MM.1S (cell line): ENCODE results near the gene SH3PXD2B.

Source experiments
- DNase-seq: peaks from one replicate; pipeline ENCODE4 v3.0.0-alpha.2; 2015
- H2AFZ ChIP-seq: fragments of 300-600 bp; sonication (generic); 2 replicates; pipeline ENCODE4 v1.6.0; 2016; ENCODE audit warnings: antibody characterized with exemption, low read length
- H3F3A ChIP-seq: fragments of 300-600 bp; sonication (generic); 2 replicates; pipeline ENCODE4 v1.6.1; 2016; ENCODE audit warnings: mild to moderate bottlenecking, antibody characterized with exemption, low read length, moderate library complexity, mixed read lengths; ENCODE audit not compliant: insufficient read depth
- H3K27ac ChIP-seq: fragments of 300-600 bp; sonication (generic); 2 replicates; pipeline ENCODE4 v1.5.1; 2016; ENCODE audit warnings: mild to moderate bottlenecking, low read length
- H3K27me3 ChIP-seq: fragments of 300-600 bp; sonication (generic); replicated peaks from 2 replicates; pipeline ENCODE4 v1.6.0; 2016; ENCODE audit warnings: low read length; ENCODE audit not compliant: insufficient read depth
- H3K36me3 ChIP-seq: fragments of 300-600 bp; sonication (generic); replicated peaks from 2 replicates; pipeline ENCODE4 v1.6.1; 2016; ENCODE audit warnings: mild to moderate bottlenecking, low read length, mixed read lengths; ENCODE audit not compliant: insufficient read depth
- H3K4me1 ChIP-seq: fragments of 300-600 bp; sonication (generic); 2 replicates; pipeline ENCODE4 v1.6.1; 2016; ENCODE audit warnings: low read length, mixed read lengths
- H3K4me2 ChIP-seq: fragments of 300-600 bp; sonication (generic); 2 replicates; pipeline ENCODE4 v1.6.0; 2016; ENCODE audit warnings: low read depth, low read length
- H3K4me3 ChIP-seq: fragments of 300-600 bp; sonication (generic); 2 replicates; pipeline ENCODE4 v1.5.1; 2016; ENCODE audit warnings: low read length, mixed read lengths
- H3K79me2 ChIP-seq: fragments of 300-600 bp; sonication (generic); 2 replicates; pipeline ENCODE4 v1.6.1; 2016; ENCODE audit warnings: mixed run types, low read length, mixed read lengths
- H3K9ac ChIP-seq: fragments of 300-600 bp; sonication (generic); 2 replicates; pipeline ENCODE4 v1.6.1; 2016; ENCODE audit warnings: low read length, mixed read lengths
- H3K9me2 ChIP-seq: fragments of 300-600 bp; sonication (generic); replicated peaks from 2 replicates; pipeline ENCODE4 v1.6.1; 2016; ENCODE audit warnings: mild to moderate bottlenecking, low read length, mixed read lengths; ENCODE audit not compliant: insufficient read depth
- H3K9me3 ChIP-seq: fragments of 300-600 bp; sonication (generic); replicated peaks from 2 replicates; pipeline ENCODE4 v1.6.1; 2016; ENCODE audit warnings: mild to moderate bottlenecking, low read length, mixed read lengths; ENCODE audit not compliant: insufficient read depth
- H4K20me1 ChIP-seq: fragments of 300-600 bp; sonication (generic); 2 replicates; pipeline ENCODE4 v1.6.1; 2016; ENCODE audit warnings: mild to moderate bottlenecking, low read length, moderate library complexity, mixed read lengths; ENCODE audit not compliant: insufficient read depth
- CTCF ChIP-seq: fragments of 300-600 bp; sonication (generic); IDR thresholded peaks from 2 replicates; pipeline ENCODE4 v1.5.1; 2016; ENCODE audit warnings: antibody characterized with exemption, low read length, mixed read lengths
- EZH2 ChIP-seq: fragments of 300-600 bp; sonication (generic); optimal IDR thresholded peaks from 2 replicates; pipeline ENCODE3; 2017; ENCODE audit warnings: low read depth, mild to moderate bottlenecking, antibody characterized with exemption, low read length, mixed read lengths
- EZH2phosphoT487 ChIP-seq: fragments of 300-600 bp; sonication (generic); IDR thresholded peaks from 2 replicates; pipeline ENCODE4 v1.6.1; 2018; ENCODE audit warnings: antibody characterized with exemption, low read length

Gene SH3PXD2B

GRCh38 chr5:172425402-172425801, 28.9 kb downstream of the SH3PXD2B start:
- Histone ChIP-seq H4K20me1 (no peaks in the 10 kb centered on the region), H2AFZ (no peak overlapping the region), H3K4me1 (0 out of 2 replicates have a peak, but pooled peaks cover under 1% of the 10 kb centered on the region), H3K36me3 (no peaks in the 10 kb centered on the region), H3K4me3 (no peak overlapping the region), H3K4me2 (no peak overlapping the region), H3K9ac (no peak overlapping the region), H3K27ac (no peak overlapping the region), H3F3A (no peaks in the 10 kb centered on the region), H3K9me3 (no peaks in the 10 kb centered on the region), H3K79me2 (no peaks in the 10 kb centered on the region), H3K9me2 (no peaks in the 10 kb centered on the region), H3K27me3 (no peaks in the 10 kb centered on the region)
- DNase-seq = no peak
- TF ChIP-seq EZH2phosphoT487 (no peak), CTCF (no peak), EZH2 (no peak)

GRCh38 chr5:172424808-172425207, 29.5 kb downstream of the SH3PXD2B start:
- H3K4me1 ChIP-seq = 0 out of 2 replicates have a peak, but pooled peaks cover 6% of the 10 kb centered on the region
- no peaks in the 10 kb centered on the region for H4K20me1 ChIP-seq
- no peaks in the 10 kb centered on the region for H3K9me3 ChIP-seq
- H2AFZ ChIP-seq = no peak overlapping the region
- no peak overlapping the region for H3K4me2 ChIP-seq
- TF ChIP-seq EZH2phosphoT487 = no peak
- TF ChIP-seq CTCF = no peak
- TF ChIP-seq EZH2 = no peak
- DNase-seq = no peak
- H3K27ac ChIP-seq = no peak overlapping the region
- no peaks in the 10 kb centered on the region for H3F3A ChIP-seq
- no peaks in the 10 kb centered on the region for H3K79me2 ChIP-seq
- H3K9ac ChIP-seq = no peak overlapping the region
- no peaks in the 10 kb centered on the region for H3K36me3 ChIP-seq
- H3K27me3 ChIP-seq = no peaks in the 10 kb centered on the region
- H3K9me2 ChIP-seq = no peaks in the 10 kb centered on the region
- H3K4me3 ChIP-seq = no peak overlapping the region

GRCh38 chr5:172424111-172424490, 30.2 kb downstream of the SH3PXD2B start:
- DNase-seq = no peak
- Histone ChIP-seq H3K4me3 (no peak overlapping the region), H3K4me2 (no peak overlapping the region), H3K9me3 (no peaks in the 10 kb centered on the region), H3K27me3 (no peaks in the 10 kb centered on the region), H3K9ac (no peak overlapping the region), H3K27ac (no peak overlapping the region), H4K20me1 (no peaks in the 10 kb centered on the region), H3K4me1 (0 out of 2 replicates have a peak, but pooled peaks cover 8% of the 10 kb centered on the region), H3K36me3 (no peaks in the 10 kb centered on the region), H3F3A (no peaks in the 10 kb centered on the region), H3K79me2 (no peaks in the 10 kb centered on the region), H2AFZ (no peak overlapping the region), H3K9me2 (no peaks in the 10 kb centered on the region)
- TF ChIP-seq EZH2 (no peak), CTCF (no peak), EZH2phosphoT487 (no peak)
